ENCODE measurements around the gene WIZ. TPM values are rescaled to one million over a fixed set of nuclear protein-coding genes. Genes with fewer than 3 reads are reported as not detected.

WIZ gene
- total and polyA plus RNA-seq, 9 of the 15 experiments (the other 6 are each of a cell fraction or from before 2014, with no cell fraction given) = 0.06 to 37.5 (median 4.8) TPM

DNA sequence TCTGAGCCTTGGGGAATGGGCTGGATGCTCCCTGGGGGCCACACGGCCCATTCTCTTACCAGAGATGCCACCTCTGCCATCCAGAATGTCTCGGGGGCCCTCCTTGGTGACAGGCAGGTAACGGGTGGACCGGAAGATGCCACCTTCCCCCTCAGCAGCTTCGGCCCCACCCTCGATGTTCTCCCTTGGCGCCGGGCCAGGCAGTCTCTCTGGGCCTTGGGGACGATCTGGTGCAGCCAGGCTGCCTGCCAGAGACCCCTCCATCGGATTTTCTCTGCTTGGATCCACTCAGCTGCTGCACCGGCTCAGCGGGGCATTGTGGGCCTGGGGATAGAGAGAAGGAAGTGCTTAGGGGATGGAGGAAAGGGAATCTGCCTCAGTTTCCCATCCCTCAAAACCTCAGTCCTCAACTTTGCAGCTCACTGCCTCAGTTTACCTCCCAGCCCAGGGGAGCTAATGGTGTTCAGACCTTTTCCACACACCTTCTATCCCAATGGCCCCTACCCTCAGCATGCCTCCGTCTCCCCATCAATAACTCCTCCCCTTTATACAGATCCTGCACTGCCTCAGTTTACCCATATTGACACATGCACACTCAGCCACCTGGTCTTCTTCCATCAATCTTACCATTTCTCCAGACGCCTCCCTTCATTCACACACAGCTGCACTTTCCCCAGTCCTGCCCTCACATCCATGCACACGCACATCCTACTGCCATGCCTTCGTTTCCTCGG is 1.5 kb downstream of the WIZ start:
- Histone ChIP-seq H3K27ac (ENCODE audit: extremely low read depth, low read depth, low read length) (no peak overlapping the region), H3K4me3 (no peak overlapping the region), H3K36me3 (ENCODE audit: control insufficient read depth, insufficient read depth, low read length) (no peaks in the 10 kb centered on the region), H3K9ac (ENCODE audit: insufficient read depth in 1 of 2, low read depth in 2 of 2, low read length in 2 of 2) (no peak overlapping the region), H3K9me1 (ENCODE audit: control insufficient read depth, insufficient read depth, low read length) (no peaks in the 10 kb centered on the region), H3K4me2 (ENCODE audit: insufficient read depth, low read length) (no peak overlapping the region), H4K20me1 (replicated peaks; ENCODE audit: control insufficient read depth, insufficient read depth, low read length) (peaks cover 2% of the 10 kb centered on the region; the same call in 1 of the 2 replicates), H3K27me3 (ENCODE audit: control insufficient read depth in 2 of 2, insufficient read depth in 2 of 2, low read length in 2 of 2) (peaks cover 5 to 45% of the 10 kb centered on the region in 2 experiments; a peak in 3 of 5 replicates), H3K9me3 (replicated peaks; ENCODE audit: control insufficient read depth, insufficient read depth, low read depth, low read length) (no peaks in the 10 kb centered on the region), H3K4me1 (replicated peaks in 1 of 2; ENCODE audit: control insufficient read depth in 2 of 2, insufficient read depth in 2 of 2, low read length in 2 of 2) (peaks cover 29 to 41% of the 10 kb centered on the region in 2 experiments), H3K79me2 (ENCODE audit: control insufficient read depth, insufficient read depth, low read length) (no peaks in the 10 kb centered on the region), H2AFZ (ENCODE audit: low read depth, low read length) (no peak overlapping the region)
- no peak for FAIRE-seq
- ATAC-seq = no peak
- TF ChIP-seq BCOR (IDR thresholded peaks at IDR 0.05) (peak; percentile 99), NFIC (IDR thresholded peaks at IDR 0.05) (peak; percentile 86)
- TF ChIP-seq, protein P1, sequence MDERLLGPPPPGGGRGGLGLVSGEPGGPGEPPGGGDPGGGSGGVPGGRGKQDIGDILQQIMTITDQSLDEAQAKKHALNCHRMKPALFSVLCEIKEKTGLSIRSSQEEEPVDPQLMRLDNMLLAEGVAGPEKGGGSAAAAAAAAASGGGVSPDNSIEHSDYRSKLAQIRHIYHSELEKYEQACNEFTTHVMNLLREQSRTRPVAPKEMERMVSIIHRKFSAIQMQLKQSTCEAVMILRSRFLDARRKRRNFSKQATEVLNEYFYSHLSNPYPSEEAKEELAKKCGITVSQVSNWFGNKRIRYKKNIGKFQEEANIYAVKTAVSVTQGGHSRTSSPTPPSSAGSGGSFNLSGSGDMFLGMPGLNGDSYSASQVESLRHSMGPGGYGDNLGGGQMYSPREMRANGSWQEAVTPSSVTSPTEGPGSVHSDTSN (CRISPR knock-in tag; IDR thresholded peaks at IDR 0.05; ENCODE audit: low read depth) = no peak
- TF ChIP-seq, protein P1 (tag; conservative IDR thresholded peaks at IDR 0.05; ENCODE audit: low read depth) = no peak
- TF ChIP-seq, protein P2, sequence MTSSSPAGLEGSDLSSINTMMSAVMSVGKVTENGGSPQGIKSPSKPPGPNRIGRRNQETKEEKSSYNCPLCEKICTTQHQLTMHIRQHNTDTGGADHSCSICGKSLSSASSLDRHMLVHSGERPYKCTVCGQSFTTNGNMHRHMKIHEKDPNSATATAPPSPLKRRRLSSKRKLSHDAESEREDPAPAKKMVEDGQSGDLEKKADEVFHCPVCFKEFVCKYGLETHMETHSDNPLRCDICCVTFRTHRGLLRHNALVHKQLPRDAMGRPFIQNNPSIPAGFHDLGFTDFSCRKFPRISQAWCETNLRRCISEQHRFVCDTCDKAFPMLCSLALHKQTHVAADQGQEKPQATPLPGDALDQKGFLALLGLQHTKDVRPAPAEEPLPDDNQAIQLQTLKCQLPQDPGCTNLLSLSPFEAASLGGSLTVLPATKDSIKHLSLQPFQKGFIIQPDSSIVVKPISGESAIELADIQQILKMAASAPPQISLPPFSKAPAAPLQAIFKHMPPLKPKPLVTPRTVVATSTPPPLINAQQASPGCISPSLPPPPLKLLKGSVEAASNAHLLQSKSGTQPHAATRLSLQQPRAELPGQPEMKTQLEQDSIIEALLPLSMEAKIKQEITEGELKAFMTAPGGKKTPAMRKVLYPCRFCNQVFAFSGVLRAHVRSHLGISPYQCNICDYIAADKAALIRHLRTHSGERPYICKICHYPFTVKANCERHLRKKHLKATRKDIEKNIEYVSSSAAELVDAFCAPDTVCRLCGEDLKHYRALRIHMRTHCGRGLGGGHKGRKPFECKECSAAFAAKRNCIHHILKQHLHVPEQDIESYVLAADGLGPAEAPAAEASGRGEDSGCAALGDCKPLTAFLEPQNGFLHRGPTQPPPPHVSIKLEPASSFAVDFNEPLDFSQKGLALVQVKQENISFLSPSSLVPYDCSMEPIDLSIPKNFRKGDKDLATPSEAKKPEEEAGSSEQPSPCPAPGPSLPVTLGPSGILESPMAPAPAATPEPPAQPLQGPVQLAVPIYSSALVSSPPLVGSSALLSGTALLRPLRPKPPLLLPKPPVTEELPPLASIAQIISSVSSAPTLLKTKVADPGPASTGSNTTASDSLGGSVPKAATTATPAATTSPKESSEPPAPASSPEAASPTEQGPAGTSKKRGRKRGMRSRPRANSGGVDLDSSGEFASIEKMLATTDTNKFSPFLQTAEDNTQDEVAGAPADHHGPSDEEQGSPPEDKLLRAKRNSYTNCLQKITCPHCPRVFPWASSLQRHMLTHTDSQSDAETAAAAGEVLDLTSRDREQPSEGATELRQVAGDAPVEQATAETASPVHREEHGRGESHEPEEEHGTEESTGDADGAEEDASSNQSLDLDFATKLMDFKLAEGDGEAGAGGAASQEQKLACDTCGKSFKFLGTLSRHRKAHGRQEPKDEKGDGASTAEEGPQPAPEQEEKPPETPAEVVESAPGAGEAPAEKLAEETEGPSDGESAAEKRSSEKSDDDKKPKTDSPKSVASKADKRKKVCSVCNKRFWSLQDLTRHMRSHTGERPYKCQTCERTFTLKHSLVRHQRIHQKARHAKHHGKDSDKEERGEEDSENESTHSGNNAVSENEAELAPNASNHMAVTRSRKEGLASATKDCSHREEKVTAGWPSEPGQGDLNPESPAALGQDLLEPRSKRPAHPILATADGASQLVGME (CRISPR knock-in tag; IDR thresholded peaks at IDR 0.05) = no peak
- no TSS peak for BruUV-seq (replicated peaks)
- intact Hi-C loops (cut with micrococcal nuclease) = no loop called here
- DNase-seq (ENCODE audit: extremely low read depth in 1 of 4, low spot score in 3 of 4) = peak in 1 of 4 experiments; percentile 19
- in situ Hi-C loops (cut with MboI) = no loop called here
- CTCF ChIA-PET (ENCODE audit: low intra/inter-chr PET ratio) = no interaction called here
- 7% methylated on average over 13 of the region's 17 CpGs for WGBS (ENCODE audit: insufficient coverage, low coverage, missing lambda C conversion rate)
- POLR2A ChIA-PET = no interaction called here

All from K562 (cell line).